ENCODE results near the gene IGF1R. TPM values are rescaled to one million over a fixed set of nuclear protein-coding genes. Genes with fewer than 3 reads are reported as not detected.

IGF1R gene
- total RNA-seq, 1 experiment from 2014 or later = 16.3 TPM

DNA sequence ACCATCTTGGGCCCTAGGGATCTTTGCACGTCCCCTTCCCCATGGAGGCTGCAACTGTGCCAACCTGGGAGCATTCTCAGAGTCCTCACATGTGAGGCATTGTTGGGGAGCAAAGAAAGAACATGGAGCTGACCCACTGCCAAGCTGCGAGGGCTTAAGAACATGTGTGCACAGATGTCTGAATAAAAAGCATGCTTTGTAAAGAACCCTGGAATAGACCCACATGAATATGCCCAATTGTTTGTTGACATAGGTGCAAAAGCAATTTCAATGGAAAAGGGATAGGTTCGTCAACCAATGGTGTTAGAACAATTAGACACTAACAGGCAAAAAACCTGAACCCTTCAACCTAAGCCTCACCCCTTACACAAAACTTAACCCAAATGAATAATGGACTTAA, 349.9 kb downstream of the IGF1R start:
- no peak for DNase-seq (ENCODE audit: low read depth, low spot score)
- Histone ChIP-seq H3K9me2 (ENCODE audit: insufficient read depth) (no peaks in the 10 kb centered on the region), H3K9me3 (ENCODE audit: control insufficient read depth in 1 of 2, insufficient read depth in 1 of 2, low read depth in 1 of 2, low read length in 2 of 2) (no peaks in the 10 kb centered on the region), H3K4me1 (ENCODE audit: control insufficient read depth in 1 of 2, insufficient read depth in 2 of 2, low read length in 2 of 2) (no peaks in the 10 kb centered on the region), H3K9ac (ENCODE audit: low read length) (no peak overlapping the region), H3K4me2 (ENCODE audit: low read length) (no peak overlapping the region), H3K4me3 (replicated peaks in 1 of 2; ENCODE audit: low read depth in 1 of 2, low read length in 2 of 2) (no peak overlapping the region), H3K36me3 (ENCODE audit: control insufficient read depth in 1 of 2, insufficient read depth in 2 of 2, low read length in 2 of 2) (no peaks in the 10 kb centered on the region), H3K27me3 (ENCODE audit: insufficient read depth, low read length) (no peaks in the 10 kb centered on the region), H2AFZ (ENCODE audit: low read depth, low read length, poor library complexity, severe bottlenecking) (no peak overlapping the region), H3K79me2 (ENCODE audit: insufficient read depth, low read length) (no peaks in the 10 kb centered on the region), H3K27ac (ENCODE audit: low read depth, low read length) (no peak overlapping the region), H4K20me1 (ENCODE audit: insufficient read depth) (no peaks in the 10 kb centered on the region)
- ATAC-seq = no peak
- TF ChIP-seq SIN3A (IDR thresholded peaks at IDR 0.05; ENCODE audit: low read depth) (no peak), JUND (IDR thresholded peaks at IDR 0.05) (no peak), YY1 (IDR thresholded peaks at IDR 0.05; ENCODE audit: extremely low read depth, insufficient replicate concordance, low read depth, low read length) (no peak), ZFX (IDR thresholded peaks at IDR 0.05) (no peak), CEBPB (IDR thresholded peaks at IDR 0.05; ENCODE audit: low read depth) (no peak), CBX3 (IDR thresholded peaks at IDR 0.05; ENCODE audit: low read depth) (no peak), FOSL1 (IDR thresholded peaks at IDR 0.05; ENCODE audit: low read depth) (no peak), ZNF274 (IDR thresholded peaks at IDR 0.05; ENCODE audit: low read depth, low read length) (no peak), RAD21 (IDR thresholded peaks at IDR 0.05; ENCODE audit: low read depth) (no peak), EZH2phosphoT487 (IDR thresholded peaks at IDR 0.05; ENCODE audit: borderline replicate concordance) (no peak), EGR1 (IDR thresholded peaks at IDR 0.05; ENCODE audit: low read depth) (no peak), TCF7L2 (IDR thresholded peaks at IDR 0.05; ENCODE audit: borderline replicate concordance, extremely low read depth, insufficient read depth, insufficient read length) (no peak)
- TF ChIP-seq, protein P1, sequence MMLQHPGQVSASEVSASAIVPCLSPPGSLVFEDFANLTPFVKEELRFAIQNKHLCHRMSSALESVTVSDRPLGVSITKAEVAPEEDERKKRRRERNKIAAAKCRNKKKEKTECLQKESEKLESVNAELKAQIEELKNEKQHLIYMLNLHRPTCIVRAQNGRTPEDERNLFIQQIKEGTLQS (IDR thresholded peaks at IDR 0.05) = no peak
- TF ChIP-seq, protein P2, sequence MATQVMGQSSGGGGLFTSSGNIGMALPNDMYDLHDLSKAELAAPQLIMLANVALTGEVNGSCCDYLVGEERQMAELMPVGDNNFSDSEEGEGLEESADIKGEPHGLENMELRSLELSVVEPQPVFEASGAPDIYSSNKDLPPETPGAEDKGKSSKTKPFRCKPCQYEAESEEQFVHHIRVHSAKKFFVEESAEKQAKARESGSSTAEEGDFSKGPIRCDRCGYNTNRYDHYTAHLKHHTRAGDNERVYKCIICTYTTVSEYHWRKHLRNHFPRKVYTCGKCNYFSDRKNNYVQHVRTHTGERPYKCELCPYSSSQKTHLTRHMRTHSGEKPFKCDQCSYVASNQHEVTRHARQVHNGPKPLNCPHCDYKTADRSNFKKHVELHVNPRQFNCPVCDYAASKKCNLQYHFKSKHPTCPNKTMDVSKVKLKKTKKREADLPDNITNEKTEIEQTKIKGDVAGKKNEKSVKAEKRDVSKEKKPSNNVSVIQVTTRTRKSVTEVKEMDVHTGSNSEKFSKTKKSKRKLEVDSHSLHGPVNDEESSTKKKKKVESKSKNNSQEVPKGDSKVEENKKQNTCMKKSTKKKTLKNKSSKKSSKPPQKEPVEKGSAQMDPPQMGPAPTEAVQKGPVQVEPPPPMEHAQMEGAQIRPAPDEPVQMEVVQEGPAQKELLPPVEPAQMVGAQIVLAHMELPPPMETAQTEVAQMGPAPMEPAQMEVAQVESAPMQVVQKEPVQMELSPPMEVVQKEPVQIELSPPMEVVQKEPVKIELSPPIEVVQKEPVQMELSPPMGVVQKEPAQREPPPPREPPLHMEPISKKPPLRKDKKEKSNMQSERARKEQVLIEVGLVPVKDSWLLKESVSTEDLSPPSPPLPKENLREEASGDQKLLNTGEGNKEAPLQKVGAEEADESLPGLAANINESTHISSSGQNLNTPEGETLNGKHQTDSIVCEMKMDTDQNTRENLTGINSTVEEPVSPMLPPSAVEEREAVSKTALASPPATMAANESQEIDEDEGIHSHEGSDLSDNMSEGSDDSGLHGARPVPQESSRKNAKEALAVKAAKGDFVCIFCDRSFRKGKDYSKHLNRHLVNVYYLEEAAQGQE (IDR thresholded peaks at IDR 0.05; ENCODE audit: low read depth) = no peak
- TF ChIP-seq, protein P3, sequence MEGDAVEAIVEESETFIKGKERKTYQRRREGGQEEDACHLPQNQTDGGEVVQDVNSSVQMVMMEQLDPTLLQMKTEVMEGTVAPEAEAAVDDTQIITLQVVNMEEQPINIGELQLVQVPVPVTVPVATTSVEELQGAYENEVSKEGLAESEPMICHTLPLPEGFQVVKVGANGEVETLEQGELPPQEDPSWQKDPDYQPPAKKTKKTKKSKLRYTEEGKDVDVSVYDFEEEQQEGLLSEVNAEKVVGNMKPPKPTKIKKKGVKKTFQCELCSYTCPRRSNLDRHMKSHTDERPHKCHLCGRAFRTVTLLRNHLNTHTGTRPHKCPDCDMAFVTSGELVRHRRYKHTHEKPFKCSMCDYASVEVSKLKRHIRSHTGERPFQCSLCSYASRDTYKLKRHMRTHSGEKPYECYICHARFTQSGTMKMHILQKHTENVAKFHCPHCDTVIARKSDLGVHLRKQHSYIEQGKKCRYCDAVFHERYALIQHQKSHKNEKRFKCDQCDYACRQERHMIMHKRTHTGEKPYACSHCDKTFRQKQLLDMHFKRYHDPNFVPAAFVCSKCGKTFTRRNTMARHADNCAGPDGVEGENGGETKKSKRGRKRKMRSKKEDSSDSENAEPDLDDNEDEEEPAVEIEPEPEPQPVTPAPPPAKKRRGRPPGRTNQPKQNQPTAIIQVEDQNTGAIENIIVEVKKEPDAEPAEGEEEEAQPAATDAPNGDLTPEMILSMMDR (IDR thresholded peaks at IDR 0.05 in 2 of 3, conservative IDR thresholded peaks at IDR 0.05 in 1 of 3; ENCODE audit: borderline replicate concordance in 1 of 3, insufficient read depth in 1 of 3, low read depth in 2 of 3, low read length in 2 of 3) = no peak
- POLR2A ChIA-PET = no interaction called here
- BruUV-seq (replicated peaks) = no TSS peak
- intact Hi-C loops (cut with micrococcal nuclease) = no loop called here
- RAD21 ChIA-PET (ENCODE audit: low non-redundant PET in 1 of 2, low total read pairs in 2 of 2, uncharacterized antibody in 2 of 2, unreplicated experiment in 2 of 2) = no interaction called here
- CTCF ChIA-PET = no interaction called here
